Motor neuron (in vitro differentiated cells): ENCODE measurements around the gene SNAPC4. TPM values are rescaled to one million over a fixed set of nuclear protein-coding genes. Genes with fewer than 3 reads are reported as not detected.
A peak's percentile ranks its signal among the peaks of the same experiment; 100 is the strongest.
"Not testable (repeated sequence)": the region's sequence is repeated elsewhere in the genome, so short reads cannot be mapped to it uniquely, and the experiment has no call there.

Source experiments
- ATAC-seq, 8 experiments: fragments of 200-7000 bp; cut with Tn5 transposase; replicated peaks in 6 of 8; 2 replicates each; pipeline ENCODE4 v1.8.0; 2021; ENCODE audit warnings: mild to moderate bottlenecking in 8 of 8, moderate library complexity in 8 of 8
- H3K27ac ChIP-seq, 2 donors: fragments of 250-450 bp; sonication (Bioruptor Pico); 2 replicates each; pipeline ENCODE4 v1.9.0; 2021; ENCODE audit warnings: antibody characterized with exemption in 2 of 2, mild to moderate bottlenecking in 2 of 2, moderate library complexity in 1 of 2
- H3K4me1 ChIP-seq, 2 donors: fragments of 250-450 bp; sonication (Bioruptor Pico); replicated peaks in 1 of 2; 2 replicates each; pipeline ENCODE4 v1.6.1; 2021; ENCODE audit warnings: antibody characterized with exemption in 2 of 2, mild to moderate bottlenecking in 2 of 2, moderate library complexity in 1 of 2
- H3K4me3 ChIP-seq, 5 donors: fragments of 250-450 bp; sonication (Bioruptor Pico); 2 replicates each; pipeline ENCODE4 v1.9.0; 2021; ENCODE audit warnings: antibody characterized with exemption in 5 of 5, mild to moderate bottlenecking in 5 of 5, moderate library complexity in 4 of 5
- WGBS, 10 experiments: fragments of 450-650 bp; shearing (Covaris generic); methylation state at CpG; one replicate each; pipeline ENCODE4 v1.0.0; 2022; 5-methylcytosine and 5-hydroxymethylcytosine counted together
- in situ Hi-C, 9 experiments: fragments of 400-800 bp; cut with MboI; loops; one replicate each; pipeline ENCODE4 v1.15.0; 2021; ENCODE audit warnings: low sequenced_read_pairs in 9 of 9, low pct_unique_long_range_greater_than_20kb in 2 of 9; ENCODE audit not compliant: unreplicated experiment in 9 of 9
- total RNA-seq, 8 experiments: library from RNA; unstranded; fragments of 300-600 nt; gene quantifications; 2 replicates each; pipeline versions ENCODE4 v1.2.3 to v1.2.4, GENCODE V29; 2022

Gene SNAPC4
- total RNA-seq, 8 experiments from 2014 or later, result 4.0 to 14.1 (median 7.3) TPM

DNA sequence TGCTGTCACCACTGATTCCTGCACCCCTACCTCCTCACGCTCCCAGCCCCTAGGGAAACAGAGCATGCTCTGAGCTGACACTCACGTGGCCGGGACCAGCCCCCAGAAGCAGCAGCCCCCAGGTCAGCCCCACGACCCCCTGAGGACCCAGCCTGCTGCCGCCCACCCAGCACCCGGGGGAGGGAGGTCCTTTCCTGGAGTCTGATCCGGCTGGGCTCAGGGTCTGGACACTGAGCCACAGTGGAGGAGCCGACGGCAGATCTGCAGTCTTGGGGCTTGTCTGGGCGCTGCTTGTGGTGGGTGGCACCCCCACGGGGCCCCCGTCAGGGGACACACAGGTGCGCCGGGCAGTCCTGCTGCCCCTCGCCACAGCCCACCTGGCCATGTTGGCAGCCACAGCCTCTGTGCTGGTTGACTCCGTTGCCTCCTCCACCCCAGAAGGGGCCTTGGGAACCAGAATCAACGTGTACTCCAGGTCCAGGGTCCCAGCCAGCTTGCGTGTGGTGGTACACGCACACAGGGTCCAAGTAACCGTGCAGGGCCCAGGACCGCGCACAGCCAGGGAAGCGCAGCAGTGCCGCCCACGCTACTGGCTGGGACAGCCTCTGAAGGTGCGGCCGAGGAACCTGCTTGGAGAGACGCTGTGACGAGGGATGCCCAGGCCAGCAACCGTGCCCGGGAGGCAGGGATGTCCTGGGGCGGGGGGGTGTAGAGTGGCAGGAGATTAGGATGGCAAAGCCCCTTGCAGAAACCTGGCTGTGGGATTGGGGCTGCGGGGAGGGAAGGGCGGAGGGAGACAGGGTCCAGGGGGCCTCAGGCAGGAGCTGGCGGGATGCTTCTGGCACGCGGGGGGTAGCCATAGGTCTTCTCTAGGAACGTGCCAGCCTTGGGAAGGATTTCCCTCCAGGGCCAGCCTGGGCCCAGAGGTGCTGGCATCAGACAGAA, 39.9 kb downstream of the SNAPC4 start:
- Histone ChIP-seq H3K4me3 (no peak overlapping the region), H3K4me1 (peaks cover 12 to 20% of the 10 kb centered on the region in 2 donors), H3K27ac (no peak overlapping the region)
- ATAC-seq, result no peak
- in situ Hi-C loops, result no loop called here
- 80 to 100% (median 80%) methylated on average over 1 to 2 of the region's 38 CpGs; no CpG with 5 or more reads in 7 of the 10 experiments for WGBS, 10 experiments

DNA sequence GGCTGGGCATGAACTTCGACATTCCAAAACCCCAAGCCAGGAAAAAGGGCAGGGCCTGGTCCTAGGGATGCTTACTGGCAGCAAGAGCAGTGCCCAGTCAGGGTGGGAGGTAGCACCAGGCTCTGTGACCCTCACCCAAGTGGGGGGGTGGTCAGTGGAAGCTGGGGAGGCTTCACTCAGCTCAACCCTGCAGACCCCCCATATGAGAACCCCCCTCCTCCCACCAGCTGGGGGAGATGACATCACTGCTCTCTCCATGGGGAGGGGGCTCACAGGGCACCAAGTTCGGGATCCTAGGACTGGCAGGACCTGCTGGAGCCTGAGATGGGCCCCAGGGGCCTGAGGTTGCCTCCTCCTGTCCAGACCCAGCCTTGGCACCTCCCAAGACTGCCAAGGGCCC, 41.1 kb downstream of the SNAPC4 start:
- H3K4me1 ChIP-seq, result peaks cover 11 to 19% of the 10 kb centered on the region in 2 donors
- in situ Hi-C loops, result no loop called here
- no CpG with 5 or more reads among the region's 2 CpGs for WGBS, 10 experiments
- ATAC-seq, result no peak
- H3K4me3 ChIP-seq, result no peak overlapping the region
- H3K27ac ChIP-seq, result no peak overlapping the region

DNA sequence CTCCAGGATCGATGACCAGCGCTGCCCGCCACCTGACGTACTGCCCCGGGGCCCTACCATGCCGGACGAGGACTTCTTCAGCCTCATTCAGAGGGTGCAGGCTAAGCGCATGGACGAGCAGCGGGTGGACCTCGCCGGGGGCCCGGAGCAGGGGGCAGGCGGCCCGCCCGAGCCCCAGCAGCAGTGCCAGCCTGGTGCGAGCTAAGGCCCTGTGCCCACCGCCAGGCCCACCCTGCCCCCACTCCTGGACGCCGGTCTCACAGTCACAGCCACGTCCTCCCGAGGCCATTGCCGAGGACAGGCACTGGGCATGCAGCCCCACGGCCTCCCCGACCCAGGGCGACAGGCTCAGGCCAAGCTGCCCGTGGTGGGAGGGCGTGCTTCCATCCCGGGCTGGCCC, 42.0 kb downstream of the SNAPC4 start:
- Histone ChIP-seq H3K4me1 (peaks cover 10 to 17% of the 10 kb centered on the region in 2 donors), H3K27ac (no peak overlapping the region), H3K4me3 (no peak overlapping the region)
- WGBS, 10 experiments, result 90 to 97% (median 91%) methylated on average over 2 to 11 of the region's 29 CpGs; no CpG with 5 or more reads in 7 of the 10 experiments
- in situ Hi-C loops, result no loop called here
- ATAC-seq, result no peak

DNA sequence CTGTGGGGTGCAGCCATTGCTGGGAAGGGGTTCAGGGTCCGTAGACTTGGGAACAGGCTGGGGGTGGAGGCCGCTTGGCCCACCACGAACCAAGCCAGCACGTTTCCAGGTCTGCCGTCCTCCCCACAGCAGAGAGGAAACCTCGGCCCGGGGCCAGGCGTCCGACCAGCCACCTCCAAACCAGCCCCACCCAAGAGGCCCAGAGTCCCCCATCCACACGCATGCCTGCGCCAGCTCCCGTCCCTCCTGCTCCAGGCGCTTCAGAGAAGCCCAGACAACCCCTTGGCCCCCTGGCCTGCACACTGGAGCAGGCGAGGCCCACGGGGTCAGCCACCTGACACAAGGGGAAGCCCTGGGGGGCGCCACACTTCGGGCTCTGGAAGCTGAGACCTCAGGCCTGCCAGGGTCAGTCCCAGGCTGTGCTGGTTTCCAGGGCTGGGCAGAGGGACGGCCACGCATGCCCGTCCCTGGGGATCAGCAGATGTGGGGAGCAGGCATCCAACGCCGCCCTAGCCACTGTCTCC, 42.7 kb downstream of the SNAPC4 start:
- Histone ChIP-seq H3K4me1 (peaks cover 5 to 10% of the 10 kb centered on the region in 2 donors), H3K27ac (no peak overlapping the region), H3K4me3 (no peak overlapping the region)
- peak in 1 of 8 experiments; percentile 0 for ATAC-seq
- WGBS, 10 experiments, result 60 to 78% methylated on average over 1 to 3 of the region's 22 CpGs; no CpG with 5 or more reads in 8 of the 10 experiments
- in situ Hi-C loops, result no loop called here

DNA sequence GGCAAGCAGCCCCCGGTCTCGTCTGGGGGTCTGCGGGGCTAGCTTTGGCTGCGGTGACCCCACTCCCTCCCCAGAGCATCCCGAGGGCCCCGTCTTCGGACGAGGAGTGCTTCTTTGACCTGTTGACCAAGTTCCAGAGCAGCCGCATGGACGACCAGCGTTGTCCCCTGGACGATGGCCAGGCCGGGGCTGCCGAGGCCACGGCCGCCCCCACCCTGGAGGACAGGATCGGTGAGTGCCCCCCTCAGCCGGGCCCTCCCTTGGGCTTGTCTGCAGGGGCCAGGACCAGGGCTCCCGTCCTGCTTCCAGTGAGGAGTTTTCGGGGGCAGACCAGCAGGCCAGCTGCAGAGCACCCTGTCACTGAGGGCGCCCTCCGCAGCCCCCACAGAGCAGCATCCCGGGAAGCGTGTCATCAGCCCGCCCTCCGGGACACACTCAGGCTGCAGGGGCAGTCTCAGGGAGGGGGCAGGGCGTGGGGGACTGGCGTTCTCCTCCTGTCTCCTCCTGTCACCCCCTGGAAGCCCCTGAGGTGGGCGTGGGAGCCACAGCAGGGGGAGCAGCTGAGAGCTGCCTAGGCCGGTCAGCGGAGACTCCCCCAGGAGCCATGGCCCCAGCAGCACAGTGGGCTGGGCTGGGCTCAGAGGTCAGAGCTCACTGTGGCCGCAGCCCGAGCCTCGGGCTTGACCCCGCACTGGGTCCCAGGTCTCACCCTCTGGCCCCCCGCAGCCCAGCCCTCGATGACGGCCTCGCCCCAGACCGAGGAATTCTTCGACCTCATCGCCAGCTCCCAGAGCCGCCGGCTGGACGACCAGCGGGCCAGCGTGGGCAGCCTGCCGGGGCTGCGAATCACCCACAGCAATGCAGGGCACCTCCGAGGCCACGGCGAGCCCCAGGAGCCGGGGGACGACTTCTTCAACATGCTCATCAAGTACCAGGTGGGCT, 44.1 kb downstream of the SNAPC4 start:
- Histone ChIP-seq H3K4me1 (peaks cover 2 to 8% of the 10 kb centered on the region in 2 donors), H3K27ac (no peak overlapping the region), H3K4me3 (no peak overlapping the region)
- no CpG with 5 or more reads among the region's 54 CpGs for WGBS, 10 experiments
- in situ Hi-C loops, result no loop called here
- peak in 1 of 8 experiments; percentile 1 for ATAC-seq

DNA sequence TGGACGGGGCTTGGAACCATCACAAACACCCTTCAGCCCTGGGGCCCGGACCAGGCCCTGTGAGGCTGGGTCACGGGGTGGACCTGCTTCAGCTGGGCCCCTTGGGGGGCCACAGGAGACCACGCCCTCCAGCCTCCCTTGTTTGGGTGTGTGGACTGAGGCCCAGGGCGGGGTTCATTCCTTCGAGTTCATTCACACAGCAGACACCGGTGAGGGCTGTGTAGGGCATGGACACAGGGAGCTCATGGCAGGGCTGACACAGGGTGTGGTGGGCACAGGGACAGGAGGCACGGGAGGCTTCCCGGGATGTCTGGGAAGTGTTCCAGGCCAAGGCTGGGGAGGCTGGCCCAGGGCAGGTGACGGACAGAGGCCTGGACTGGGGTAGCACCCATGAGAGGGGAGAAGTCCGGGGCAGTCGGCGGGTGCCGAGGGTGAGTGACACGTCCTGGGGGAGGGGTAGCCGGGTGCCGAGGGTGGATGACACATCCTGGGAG, 45.3 kb downstream of the SNAPC4 start:
- Histone ChIP-seq H3K4me1 (peaks cover 2 to 8% of the 10 kb centered on the region in 2 donors), H3K27ac (peak overlapping the region in 1 of 2 donors; percentile 57), H3K4me3 (no peak overlapping the region)
- in situ Hi-C loops, result no loop called here
- peak; percentile 7 to 83 (median 44) for ATAC-seq
- WGBS, 10 experiments, result no CpG with 5 or more reads among the region's 17 CpGs

DNA sequence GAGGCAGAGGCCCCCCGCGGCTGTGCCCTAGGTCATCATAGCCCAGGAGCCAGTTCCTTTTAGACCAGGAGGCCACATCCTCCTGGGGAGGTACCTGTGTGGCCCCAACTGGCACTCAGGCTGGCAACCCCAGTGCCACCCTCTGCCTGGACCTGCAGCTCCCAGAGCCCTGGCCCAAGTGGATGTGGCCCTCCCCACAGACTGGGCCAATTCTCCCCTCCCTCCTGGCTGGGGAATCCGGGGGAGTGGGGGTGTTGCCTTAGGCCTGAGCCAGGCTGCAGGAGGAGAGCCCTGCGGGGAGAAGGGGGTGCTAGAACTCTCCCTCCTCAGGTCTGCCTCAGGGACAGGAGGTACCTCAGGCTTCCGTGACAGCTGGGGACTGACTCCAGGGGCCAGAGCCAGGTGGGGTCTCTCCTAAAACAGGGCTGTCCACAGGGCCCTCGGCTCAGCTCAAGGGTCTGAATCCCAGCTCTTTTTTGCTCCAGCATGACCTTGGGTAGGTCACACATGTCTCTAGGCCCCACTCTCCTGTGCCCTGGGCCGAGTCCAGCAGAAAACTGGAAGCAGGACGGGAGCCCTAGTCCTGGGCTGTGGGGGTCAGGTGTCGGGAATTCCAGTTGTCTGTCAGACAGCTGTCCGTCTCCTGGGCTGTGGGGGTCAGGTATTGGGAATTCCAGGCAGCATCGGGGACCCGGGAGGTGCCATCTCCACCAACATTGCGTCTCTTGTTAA, 46.0 kb downstream of the SNAPC4 start:
- H3K4me1 ChIP-seq, result peaks cover 2 to 8% of the 10 kb centered on the region in 2 donors
- peak overlapping the region in 1 of 2 donors; percentile 57 for H3K27ac ChIP-seq
- ATAC-seq, result peak in 5 of 8 experiments; percentile 1 to 11 (median 9)
- in situ Hi-C loops, result no loop called here
- no peak overlapping the region for H3K4me3 ChIP-seq
- 40 to 100% (median 82%) methylated on average over 1 to 4 of the region's 13 CpGs; no CpG with 5 or more reads in 5 of the 10 experiments for WGBS, 10 experiments

DNA sequence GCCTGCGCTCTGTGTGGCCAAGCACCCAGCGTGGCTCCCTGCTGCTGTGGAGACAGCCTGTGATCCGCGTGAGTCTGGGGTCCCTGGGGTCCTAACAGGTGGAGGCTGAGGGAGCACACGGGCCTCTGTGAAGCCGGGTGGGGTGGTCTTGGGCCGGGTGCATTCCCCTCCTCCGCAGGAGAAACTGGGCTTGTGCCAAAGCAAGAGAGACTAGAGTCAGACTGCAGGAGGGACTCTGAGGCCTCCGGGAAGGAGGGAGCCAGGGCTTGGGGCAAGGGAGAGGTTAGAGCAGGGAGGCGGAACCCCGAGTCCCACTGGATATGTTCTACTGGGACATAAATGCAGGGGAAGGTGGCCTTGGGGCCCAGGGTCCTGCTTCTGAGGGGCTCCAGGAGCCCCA, 46.9 kb downstream of the SNAPC4 start:
- Histone ChIP-seq H3K4me1 (peaks cover 2 to 8% of the 10 kb centered on the region in 2 donors), H3K4me3 (no peak overlapping the region), H3K27ac (no peak overlapping the region)
- in situ Hi-C loops, result no loop called here
- no peak for ATAC-seq
- WGBS, 10 experiments, result 60 to 100% (median 95%) methylated on average over 1 to 2 of the region's 11 CpGs; no CpG with 5 or more reads in 6 of the 10 experiments

DNA sequence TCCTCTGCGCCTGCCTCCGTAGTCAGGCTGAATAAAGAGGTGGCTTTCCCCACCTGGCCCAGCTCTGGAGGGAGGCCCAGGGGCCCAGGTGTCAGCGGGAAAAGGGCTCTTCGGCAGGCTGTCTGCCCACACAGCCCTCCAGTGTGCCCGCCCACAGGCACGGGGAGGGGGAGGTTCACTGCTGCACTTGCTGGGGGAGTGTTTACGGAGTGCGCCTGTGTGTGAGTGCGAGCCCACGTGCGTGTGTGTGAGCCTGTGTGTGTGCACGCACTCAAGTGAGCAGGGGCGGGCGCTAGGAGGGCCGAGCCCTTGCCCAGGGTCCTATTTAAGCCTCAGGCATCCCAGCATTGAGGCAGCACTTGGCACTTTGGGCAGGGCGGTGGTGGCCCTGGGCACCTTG, 47.3 kb downstream of the SNAPC4 start:
- Histone ChIP-seq H3K4me3 (no peak overlapping the region), H3K27ac (no peak overlapping the region), H3K4me1 (peaks cover 2 to 8% of the 10 kb centered on the region in 2 donors)
- in situ Hi-C loops, result no loop called here
- WGBS, 10 experiments, result 60 to 91% (median 88%) methylated on average over 1 to 9 of the region's 16 CpGs; no CpG with 5 or more reads in 5 of the 10 experiments
- peak in 2 of 8 experiments; percentile 2 to 9 for ATAC-seq

DNA sequence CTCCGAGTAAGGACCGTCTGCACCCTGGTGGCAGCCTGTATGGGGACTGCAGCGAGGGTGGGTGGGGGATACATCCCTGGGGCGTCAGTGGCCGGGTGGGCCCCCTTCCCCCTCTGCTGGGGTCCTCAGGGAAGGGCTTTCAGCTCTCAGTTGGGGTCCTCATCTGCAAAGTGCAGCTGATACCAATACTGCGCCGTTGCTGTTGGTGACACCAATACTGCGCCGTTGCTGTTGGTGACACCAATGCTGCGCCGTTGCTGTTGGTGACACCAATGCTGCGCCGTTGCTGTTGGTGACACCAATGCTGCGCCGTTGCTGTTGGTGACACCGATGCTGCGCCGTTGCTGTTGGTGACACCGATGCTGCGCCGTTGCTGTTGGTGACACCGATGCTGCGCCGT, 48.1 kb downstream of the SNAPC4 start:
- in situ Hi-C loops, H3K27ac ChIP-seq, ATAC-seq, H3K4me1 ChIP-seq, H3K4me3 ChIP-seq: not testable (repeated sequence)
- no CpG with 5 or more reads among the region's 24 CpGs for WGBS, 10 experiments

DNA sequence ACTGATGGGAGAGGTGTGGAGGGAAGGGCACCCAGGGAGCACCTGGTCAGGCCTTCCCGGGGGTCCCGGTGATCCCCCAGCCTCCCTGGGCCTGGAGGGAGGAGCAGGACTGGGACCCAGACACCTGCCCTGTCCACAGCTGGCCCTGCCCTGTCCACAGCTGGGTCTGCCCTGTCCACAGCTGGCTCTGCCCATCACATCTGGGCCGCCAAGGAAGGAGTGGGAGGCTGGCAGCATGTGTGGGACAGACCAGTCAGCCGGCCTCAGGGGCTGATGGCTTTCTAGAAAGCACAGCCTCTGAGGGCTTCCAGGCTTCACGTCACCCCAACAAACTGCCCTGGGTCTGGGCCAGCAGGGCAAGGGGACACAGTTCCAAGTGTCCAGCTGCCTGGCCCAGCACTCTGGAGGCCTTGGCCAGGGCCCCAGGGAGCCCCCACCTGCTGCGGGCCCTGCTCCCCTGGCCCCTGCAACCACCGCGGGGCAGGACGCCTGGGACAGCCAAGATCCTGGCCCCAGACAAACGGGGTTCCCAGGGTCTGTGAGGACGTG, 48.6 kb downstream of the SNAPC4 start:
- WGBS, 10 experiments, result no CpG with 5 or more reads among the region's 11 CpGs
- H3K4me1 ChIP-seq, result peaks cover 7 to 14% of the 10 kb centered on the region in 2 donors
- ATAC-seq, result no peak
- in situ Hi-C loops, result no loop called here
- no peak overlapping the region for H3K27ac ChIP-seq
- no peak overlapping the region for H3K4me3 ChIP-seq
